Esophagus squamous epithelium (tissue), 4 donors: ENCODE measurements around the gene EIF2B5.
"Not testable (repeated sequence)": the region's sequence is repeated elsewhere in the genome, so short reads cannot be mapped to it uniquely, and the experiment has no call there.

Experiments used
- POLR2A ChIP-seq, 4 donors: fragments of 450-650 bp; IDR thresholded peaks; one replicate each; pipeline ENCODE4 v1.6.1; 2017; ENCODE audit warnings: antibody characterized with exemption in 4 of 4, mild to moderate bottlenecking in 4 of 4, moderate library complexity in 3 of 4
- TF ChIP-seq, protein P1 (sequence below), 6 experiments: fragments of 450-650 bp in 4 of 6; fragments of 200-600 bp in 2 of 6; sonication (generic) in 2 of 6; IDR thresholded peaks; one replicate each; pipeline ENCODE4 v1.5.1; 2016 to 2019; ENCODE audit warnings: antibody characterized with exemption in 6 of 6, mild to moderate bottlenecking in 4 of 6, moderate library complexity in 4 of 6

DNA sequence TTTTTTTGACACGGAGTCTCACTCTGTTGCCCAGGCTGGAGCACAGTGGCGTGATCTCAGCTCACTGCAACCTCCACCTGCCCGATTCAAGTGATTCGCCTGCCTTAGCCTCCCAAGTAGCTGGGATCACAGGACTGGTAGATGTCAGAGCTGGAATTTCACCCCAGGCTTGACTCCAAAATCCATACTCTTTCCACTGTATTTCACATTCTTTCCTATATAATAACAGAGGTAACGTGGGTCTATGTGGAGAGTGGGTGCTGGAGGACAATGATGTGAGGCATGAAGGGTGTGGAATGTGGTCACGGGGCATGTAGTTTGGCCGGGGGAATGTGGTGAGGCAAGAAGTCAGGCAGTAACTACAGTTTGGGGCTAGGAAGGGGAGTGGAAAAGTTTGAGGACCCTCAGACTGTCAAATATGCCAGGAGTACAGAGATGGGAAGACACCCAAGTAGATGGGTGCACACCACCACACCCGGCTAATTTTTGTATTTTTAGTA, 27.5 kb downstream of the EIF2B5 start:
- not testable (repeated sequence) for TF ChIP-seq POLR2A (IDR thresholded peaks at IDR 0.05)
- TF ChIP-seq, protein P1, sequence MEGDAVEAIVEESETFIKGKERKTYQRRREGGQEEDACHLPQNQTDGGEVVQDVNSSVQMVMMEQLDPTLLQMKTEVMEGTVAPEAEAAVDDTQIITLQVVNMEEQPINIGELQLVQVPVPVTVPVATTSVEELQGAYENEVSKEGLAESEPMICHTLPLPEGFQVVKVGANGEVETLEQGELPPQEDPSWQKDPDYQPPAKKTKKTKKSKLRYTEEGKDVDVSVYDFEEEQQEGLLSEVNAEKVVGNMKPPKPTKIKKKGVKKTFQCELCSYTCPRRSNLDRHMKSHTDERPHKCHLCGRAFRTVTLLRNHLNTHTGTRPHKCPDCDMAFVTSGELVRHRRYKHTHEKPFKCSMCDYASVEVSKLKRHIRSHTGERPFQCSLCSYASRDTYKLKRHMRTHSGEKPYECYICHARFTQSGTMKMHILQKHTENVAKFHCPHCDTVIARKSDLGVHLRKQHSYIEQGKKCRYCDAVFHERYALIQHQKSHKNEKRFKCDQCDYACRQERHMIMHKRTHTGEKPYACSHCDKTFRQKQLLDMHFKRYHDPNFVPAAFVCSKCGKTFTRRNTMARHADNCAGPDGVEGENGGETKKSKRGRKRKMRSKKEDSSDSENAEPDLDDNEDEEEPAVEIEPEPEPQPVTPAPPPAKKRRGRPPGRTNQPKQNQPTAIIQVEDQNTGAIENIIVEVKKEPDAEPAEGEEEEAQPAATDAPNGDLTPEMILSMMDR (IDR thresholded peaks at IDR 0.05), result not testable (repeated sequence)
